A673 (cell line): ENCODE results near the gene RHOBTB3. TPM values are rescaled to one million over a fixed set of nuclear protein-coding genes. Genes with fewer than 3 reads are reported as not detected.
"Not testable (repeated sequence)": the region's sequence is repeated elsewhere in the genome, so short reads cannot be mapped to it uniquely, and the experiment has no call there.

Source experiments
- BruUV-seq: library from RNA; stranded (reverse); fragments of 400-500 nt; replicated peaks from 2 replicates; lab custom pipeline; 2021; lab: Mats Ljungman, UMichigan
- CTCF ChIA-PET: fragments of 300-600 bp; sonication (Branson Sonifier 250); formaldehyde crosslinking; loops from one replicate; lab custom pipeline; 2022; ENCODE audit warnings: antibody characterized with exemption; lab: Charles Lee
- POLR2A ChIA-PET: fragments of 300-600 bp; sonication (Branson Sonifier 250); formaldehyde crosslinking; loops from one replicate; lab custom pipeline; 2022; ENCODE audit warnings: antibody characterized with exemption; ENCODE audit not compliant: low non-redundant PET; lab: Charles Lee
- DNase-seq: peaks from one replicate; pipeline ENCODE4 v3.0.0-alpha.2; 2015; ENCODE audit warnings: low spot score
- H3K27ac ChIP-seq: fragments of 200-600 bp; sonication (generic); 2 replicates; pipeline ENCODE4 v1.5.1; 2016; ENCODE audit warnings: mixed run types, low read depth, mild to moderate bottlenecking, mixed read lengths, antibody characterized with exemption, low read length; ENCODE audit not compliant: poor library complexity, severe bottlenecking
- H3K27me3 ChIP-seq: fragments of 200-600 bp; sonication (generic); replicated peaks from 2 replicates; pipeline ENCODE4 v1.6.1; 2017; ENCODE audit warnings: mixed run types, low read depth, mild to moderate bottlenecking, mixed read lengths, antibody characterized with exemption, low read length; ENCODE audit not compliant: insufficient read depth, poor library complexity
- H3K36me3 ChIP-seq: fragments of 200-600 bp; sonication (generic); 2 replicates; pipeline ENCODE4 v1.6.1; 2016; ENCODE audit warnings: mixed run types, mild to moderate bottlenecking, mixed read lengths, antibody characterized with exemption, low read length; ENCODE audit not compliant: insufficient read depth, poor library complexity, severe bottlenecking
- H3K4me1 ChIP-seq: fragments of 200-600 bp; sonication (generic); 2 replicates; pipeline ENCODE4 v1.6.1; 2017; ENCODE audit warnings: mixed run types, mild to moderate bottlenecking, mixed read lengths, antibody characterized with exemption, low read length; ENCODE audit not compliant: insufficient read depth, poor library complexity, severe bottlenecking
- H3K4me3 ChIP-seq: fragments of 200-600 bp; sonication (generic); 2 replicates; pipeline ENCODE4 v1.5.1; 2016; ENCODE audit warnings: low read depth, mixed run types, mild to moderate bottlenecking, mixed read lengths, low read length; ENCODE audit not compliant: poor library complexity, severe bottlenecking
- H3K9me3 ChIP-seq: fragments of 200-600 bp; sonication (generic); 2 replicates; pipeline ENCODE4 v1.6.1; 2016; ENCODE audit warnings: mixed run types, low read depth, mild to moderate bottlenecking, mixed read lengths, antibody characterized with exemption, low read length; ENCODE audit not compliant: poor library complexity, severe bottlenecking
- EZH2 ChIP-seq: fragments of 200-600 bp; sonication (generic); IDR thresholded peaks from 2 replicates; pipeline ENCODE4 v1.6.1; 2017; ENCODE audit warnings: borderline replicate concordance, low read depth, mild to moderate bottlenecking, mixed read lengths, antibody characterized with exemption, low read length; ENCODE audit not compliant: poor library complexity, severe bottlenecking
- intact Hi-C: fragments of 100-400 bp; cut with micrococcal nuclease; formaldehyde crosslinking; loops from one replicate; pipeline ENCODE4 v1.10.0; 2022; ENCODE audit not compliant: unreplicated experiment
- total RNA-seq: library from RNA; stranded (reverse); gene quantifications from 2 replicates; pipeline ENCODE4 v1.2.3, GENCODE V29; 2021
- TF ChIP-seq, protein P1 (sequence below): fragments of 300-800, 200-600 bp; sonication (generic); conservative IDR thresholded peaks from 2 replicates; pipeline ENCODE4 v1.5.1; 2017; ENCODE audit warnings: low read depth, mild to moderate bottlenecking, antibody characterized with exemption, low read length, moderate library complexity, mixed read lengths

The RHOBTB3 gene
- total RNA-seq, 1 experiment from 2014 or later, result 29.6 TPM

DNA sequence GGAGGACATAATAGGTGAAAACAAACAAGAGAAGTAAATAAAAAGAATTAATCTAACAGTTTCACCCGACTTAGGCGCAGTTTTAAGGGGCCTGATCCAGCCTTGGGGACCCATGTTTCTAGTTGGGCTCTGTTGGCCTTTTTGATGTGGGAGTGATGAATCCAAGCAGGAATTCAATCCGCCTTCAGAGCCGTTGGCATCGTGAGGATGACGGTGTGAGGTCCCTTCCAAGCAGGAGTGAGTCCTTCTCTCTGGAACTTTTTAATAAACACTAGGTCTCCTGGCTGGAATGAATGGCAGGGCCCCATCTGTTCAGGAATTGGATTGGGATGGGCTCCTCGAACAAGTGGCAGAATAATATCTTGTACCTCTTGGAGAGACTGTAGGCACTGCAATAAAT is 22.3 kb upstream of the RHOBTB3 start:
- intact Hi-C loops, result no loop called here
- CTCF ChIA-PET, result no interaction called here
- H3K36me3 ChIP-seq, result no peaks in the 10 kb centered on the region

DNA sequence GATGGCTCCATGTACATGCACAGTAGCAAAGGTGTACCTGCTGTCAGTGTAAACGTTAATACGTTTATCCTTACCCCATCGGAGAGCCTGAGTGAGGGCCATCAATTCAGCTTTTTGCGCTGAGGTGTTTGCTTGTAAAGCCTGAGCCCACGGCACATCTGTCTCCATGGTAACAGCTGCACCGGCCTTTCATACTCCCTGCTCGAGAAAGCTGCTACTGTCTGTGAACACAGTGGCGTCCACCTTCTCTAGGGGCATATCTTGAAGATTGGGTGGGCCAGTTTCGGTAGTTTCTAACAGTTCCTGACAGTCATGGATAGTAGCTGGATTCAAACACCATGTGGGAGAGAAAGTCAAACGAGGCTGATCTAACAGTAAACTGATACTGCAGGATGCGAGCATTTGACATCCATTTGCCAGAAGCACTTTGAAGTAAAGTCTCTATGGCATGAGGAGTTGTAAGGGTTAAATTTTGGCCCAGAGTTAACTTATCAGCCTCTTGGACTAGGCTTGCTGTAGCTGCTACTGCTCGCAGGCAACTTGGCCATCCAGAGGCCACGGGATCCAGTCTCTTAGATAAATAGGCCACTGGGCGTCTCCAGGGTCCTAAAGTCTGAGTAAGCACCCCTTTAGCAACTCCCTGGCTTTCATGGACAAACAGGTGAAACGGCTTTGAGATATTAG is 21.0 kb upstream of the RHOBTB3 start:
- TF ChIP-seq, protein P1, sequence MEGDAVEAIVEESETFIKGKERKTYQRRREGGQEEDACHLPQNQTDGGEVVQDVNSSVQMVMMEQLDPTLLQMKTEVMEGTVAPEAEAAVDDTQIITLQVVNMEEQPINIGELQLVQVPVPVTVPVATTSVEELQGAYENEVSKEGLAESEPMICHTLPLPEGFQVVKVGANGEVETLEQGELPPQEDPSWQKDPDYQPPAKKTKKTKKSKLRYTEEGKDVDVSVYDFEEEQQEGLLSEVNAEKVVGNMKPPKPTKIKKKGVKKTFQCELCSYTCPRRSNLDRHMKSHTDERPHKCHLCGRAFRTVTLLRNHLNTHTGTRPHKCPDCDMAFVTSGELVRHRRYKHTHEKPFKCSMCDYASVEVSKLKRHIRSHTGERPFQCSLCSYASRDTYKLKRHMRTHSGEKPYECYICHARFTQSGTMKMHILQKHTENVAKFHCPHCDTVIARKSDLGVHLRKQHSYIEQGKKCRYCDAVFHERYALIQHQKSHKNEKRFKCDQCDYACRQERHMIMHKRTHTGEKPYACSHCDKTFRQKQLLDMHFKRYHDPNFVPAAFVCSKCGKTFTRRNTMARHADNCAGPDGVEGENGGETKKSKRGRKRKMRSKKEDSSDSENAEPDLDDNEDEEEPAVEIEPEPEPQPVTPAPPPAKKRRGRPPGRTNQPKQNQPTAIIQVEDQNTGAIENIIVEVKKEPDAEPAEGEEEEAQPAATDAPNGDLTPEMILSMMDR, result no peak
- no peak for TF ChIP-seq EZH2
- ChIA-PET POLR2A (no interaction called here), CTCF (no interaction called here)
- BruUV-seq, result no TSS peak
- no peaks in the 10 kb centered on the region for H3K4me1 ChIP-seq
- H3K9me3 ChIP-seq, result no peaks in the 10 kb centered on the region
- DNase-seq, result no peak
- H3K36me3 ChIP-seq, result no peaks in the 10 kb centered on the region
- H3K4me3 ChIP-seq, result no peak overlapping the region
- no peak overlapping the region for H3K27ac ChIP-seq
- intact Hi-C loops, result no loop called here
- no peaks in the 10 kb centered on the region for H3K27me3 ChIP-seq

More for the DNA sequence above, 22.3 kb upstream of the RHOBTB3 start:
- no peak overlapping the region for H3K27ac ChIP-seq
- DNase-seq, result no peak
- H3K4me3 ChIP-seq, result no peak overlapping the region
- no peaks in the 10 kb centered on the region for H3K4me1 ChIP-seq
- H3K9me3 ChIP-seq, result no peaks in the 10 kb centered on the region
- POLR2A ChIA-PET, result interaction anchor here (0.7 kb wide), 1 partner anchor 427 kb away, joined by 3 read pairs; no protein-coding TSS in a partner anchor
- no peaks in the 10 kb centered on the region for H3K27me3 ChIP-seq
- no TSS peak for BruUV-seq
- TF ChIP-seq EZH2, result no peak
- TF ChIP-seq, protein P1, result no peak

DNA sequence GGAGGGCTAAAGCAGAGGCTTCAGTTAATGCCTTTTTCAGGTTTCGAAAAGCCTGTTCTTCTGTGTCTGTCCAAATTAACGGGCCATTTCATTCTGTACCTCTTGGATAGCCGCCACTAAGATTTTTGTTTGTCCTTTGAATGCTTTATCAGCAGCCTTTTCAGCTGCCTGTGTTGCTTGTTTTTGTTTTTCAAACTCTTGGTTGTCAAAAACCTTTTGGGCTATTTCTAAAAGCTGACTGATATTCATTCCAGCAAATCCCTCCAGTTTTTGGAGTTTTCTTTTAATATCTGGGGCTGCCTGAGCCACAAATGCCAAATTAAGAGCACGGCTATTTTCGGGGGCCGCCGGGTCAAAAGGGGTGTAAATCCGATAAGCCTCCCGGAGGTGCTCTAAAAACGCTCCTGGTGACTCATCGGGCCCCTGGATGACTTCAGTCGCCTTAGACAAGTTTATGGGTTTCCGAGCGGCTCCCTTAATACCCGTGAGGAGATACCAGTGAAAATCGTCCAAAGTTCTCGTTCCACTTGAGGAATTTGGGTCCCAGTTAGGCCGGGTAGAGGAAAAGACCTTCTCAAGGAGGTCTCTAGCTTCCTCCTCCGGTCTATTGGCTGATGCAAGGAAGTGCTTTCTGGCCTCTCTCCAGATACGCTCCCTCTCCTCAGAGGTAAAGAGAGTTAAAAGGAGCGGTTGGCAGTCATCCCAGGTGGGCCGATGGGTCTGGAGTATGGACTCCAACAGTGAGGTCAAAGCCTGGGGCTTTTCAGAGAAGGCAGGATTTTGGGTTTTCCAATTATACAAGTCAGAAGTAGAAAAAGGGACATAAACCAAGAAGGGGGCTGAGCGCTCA is 20.3 kb upstream of the RHOBTB3 start:
- POLR2A ChIA-PET, H3K36me3 ChIP-seq, intact Hi-C loops, H3K9me3 ChIP-seq, H3K27ac ChIP-seq, CTCF ChIA-PET, H3K27me3 ChIP-seq, H3K4me3 ChIP-seq, DNase-seq, BruUV-seq, H3K4me1 ChIP-seq: not testable (repeated sequence)
